NCI-H187 treated with DMSO at 0.1 percent for 48 hours (cell line): ENCODE results near the gene HIPK2.

Source experiments
- DNase-seq: peaks from one replicate; lab custom pipeline; 2025; lab: John Stamatoyannopoulos, UW

The HIPK2 gene

DNA sequence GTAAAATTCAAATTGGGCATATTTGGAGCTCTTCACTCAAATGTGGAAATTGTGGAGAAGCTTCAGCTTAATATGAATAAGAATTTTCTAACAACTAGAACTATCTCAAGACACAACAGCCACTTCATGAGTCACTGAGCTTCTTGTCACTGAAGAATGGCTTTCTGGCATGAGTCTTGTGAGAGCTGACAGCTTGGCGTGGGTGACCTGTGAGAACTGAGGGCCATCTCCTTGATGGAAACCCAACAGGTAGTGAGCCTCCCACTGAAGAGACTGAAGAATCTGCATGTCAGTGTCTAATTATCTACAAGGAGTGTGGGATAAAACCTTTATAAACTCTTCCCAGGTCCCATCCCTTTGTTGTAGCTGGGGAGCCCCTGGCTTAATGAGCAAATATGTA lies 188.3 kb downstream of the HIPK2 start:
- no peak for DNase-seq

GRCh38 chr7:139588632-139589031 lies 189.2 kb downstream of the HIPK2 start:
- DNase-seq = no peak

DNA sequence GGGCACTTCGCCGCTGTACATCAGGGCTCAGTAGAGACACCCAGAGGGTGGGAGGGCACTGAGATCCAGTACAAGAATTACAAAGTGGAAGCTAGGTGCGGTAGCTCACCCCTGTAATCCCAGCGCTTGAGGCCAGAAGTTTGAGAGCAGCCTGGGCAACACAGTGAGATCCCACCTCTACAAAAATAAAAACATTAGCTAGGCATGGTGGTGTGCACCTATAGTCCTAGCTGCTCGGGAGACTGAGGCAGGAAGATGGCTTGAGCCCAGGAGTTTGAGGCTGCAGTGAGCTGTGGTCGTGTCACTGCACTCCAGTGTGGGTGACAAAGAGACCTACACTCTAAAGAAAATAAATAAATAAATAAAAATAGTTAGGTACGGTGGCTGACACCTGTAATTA lies 190.3 kb downstream of the HIPK2 start:
- no peak for DNase-seq

DNA sequence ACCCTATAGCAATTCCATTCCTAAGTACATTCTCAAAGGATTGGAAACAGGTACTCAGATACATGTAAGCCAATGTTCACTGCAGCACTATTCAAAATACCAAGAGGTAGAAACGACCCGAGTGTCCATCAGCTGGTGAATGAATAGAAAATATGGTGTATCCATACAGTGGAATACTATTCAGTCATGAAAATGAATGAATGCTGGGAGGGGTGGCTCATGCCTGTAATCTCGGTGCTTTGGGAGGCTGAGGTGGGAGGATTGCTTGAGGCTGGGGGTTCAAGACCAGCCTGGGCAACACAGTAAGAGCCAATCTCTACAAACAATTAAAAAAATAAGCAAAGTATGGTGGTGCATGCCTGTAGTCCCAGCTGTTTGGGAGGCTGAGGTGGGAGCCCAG lies 191.5 kb downstream of the HIPK2 start:
- DNase-seq = no peak

- no peak for DNase-seq
These were observed 192.8 kb downstream of the HIPK2 start for GRCh38 chr7:139585042-139585441.

GRCh38 chr7:139583826-139584553 lies 193.8 kb downstream of the HIPK2 start:
- no peak for DNase-seq

DNA sequence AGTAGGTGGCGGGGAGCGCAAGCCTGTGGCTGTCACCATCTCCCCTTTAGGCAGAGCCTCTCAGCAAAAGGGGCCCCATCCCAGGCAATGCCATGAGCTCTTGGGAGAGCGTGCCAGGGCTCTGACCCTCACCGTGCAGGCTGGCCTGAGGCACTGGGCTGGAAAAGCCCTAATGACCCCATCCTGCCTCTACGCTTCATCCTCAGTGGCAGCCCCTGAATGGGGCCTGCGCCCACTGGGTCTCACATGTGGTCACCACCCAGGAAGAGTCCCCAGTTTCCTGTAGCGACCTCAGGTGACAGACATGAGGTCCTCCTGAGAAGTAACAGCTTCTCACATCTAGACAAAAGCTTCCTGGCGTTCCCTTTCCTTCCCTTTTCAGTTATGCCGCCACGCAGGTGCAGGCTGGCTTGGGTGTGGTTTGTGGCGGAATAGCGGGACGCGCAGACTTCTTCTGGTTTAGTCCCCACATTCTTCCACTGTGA lies 195.1 kb downstream of the HIPK2 start:
- DNase-seq = no peak

GRCh38 chr7:139582130-139582650 lies 195.6 kb downstream of the HIPK2 start:
- no peak for DNase-seq

DNA sequence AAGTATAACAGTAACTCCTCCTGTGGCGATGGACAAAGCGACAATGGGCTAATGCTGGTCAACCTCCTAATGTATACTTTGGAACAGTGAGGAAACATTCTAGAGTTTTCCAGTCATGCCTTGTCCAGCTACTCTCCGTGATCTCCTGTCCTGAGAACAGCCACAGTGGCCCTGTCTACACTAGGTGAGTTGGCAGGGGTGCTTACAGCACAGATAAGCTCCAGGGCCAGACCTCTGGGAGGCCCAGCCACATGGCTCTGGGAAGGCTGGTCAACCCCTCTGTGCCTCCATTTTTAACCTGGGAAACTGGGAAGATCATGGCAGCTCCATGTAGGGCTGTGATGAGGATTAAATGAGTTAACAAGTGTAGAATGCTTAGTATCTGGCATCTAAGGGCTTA lies 197.4 kb downstream of the HIPK2 start:
- DNase-seq = no peak

GRCh38 chr7:139576179-139576973 lies 201.4 kb downstream of the HIPK2 start:
- DNase-seq = no peak

DNA sequence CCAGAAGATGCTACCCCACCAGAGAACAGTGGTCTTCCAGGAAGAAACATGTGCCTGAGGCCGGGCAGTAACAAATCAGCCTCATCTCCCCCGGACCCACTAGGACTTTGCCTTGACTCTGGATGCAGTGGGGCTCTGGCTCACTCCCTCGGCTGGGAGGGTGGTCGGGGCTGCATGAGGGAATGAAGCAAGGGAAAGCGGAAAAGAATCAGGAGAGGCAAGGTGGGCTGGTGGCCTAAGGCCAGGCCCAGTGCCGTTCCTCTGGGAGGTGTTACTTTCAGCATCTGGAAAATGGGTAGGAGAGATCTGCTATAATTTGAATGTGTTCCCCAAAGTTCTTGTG lies 202.5 kb downstream of the HIPK2 start:
- no peak for DNase-seq

DNA sequence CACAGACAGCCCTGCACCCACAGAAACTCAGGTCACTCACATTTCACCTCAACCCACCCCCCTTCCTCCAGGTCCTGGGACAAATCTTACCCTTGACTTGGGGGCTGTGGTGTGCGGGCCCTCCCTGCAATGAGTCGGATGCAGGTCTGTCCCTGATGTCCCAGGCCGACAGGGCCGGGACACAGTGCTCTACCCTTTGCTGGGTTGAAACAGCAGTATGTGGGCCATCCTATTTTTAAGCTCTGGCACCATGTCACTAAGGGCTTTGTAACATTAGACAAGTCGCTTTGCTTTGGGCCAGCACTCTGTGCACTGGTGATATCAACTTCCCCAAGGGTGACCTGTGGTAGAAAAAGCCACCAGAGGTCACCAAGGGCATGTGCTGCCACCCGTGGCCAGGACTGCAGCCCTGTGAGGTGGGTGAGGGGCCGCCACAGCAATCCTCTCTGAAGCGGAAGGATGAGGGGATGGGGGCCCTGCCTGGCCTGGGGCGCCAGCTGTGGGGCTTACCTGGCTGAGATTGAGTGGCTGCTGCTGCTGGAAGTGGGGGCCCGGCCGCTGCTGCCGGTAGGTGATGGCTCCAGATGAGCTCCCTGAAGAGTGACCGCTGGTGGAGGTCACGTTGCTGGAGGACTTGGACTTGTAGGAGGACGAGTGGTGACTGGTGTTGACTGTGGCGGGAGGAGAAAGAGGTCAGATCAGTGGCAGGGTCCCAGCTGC lies 203.0 kb downstream of the HIPK2 start:
- DNase-seq = no peak

- DNase-seq = no peak
These were observed 203.9 kb downstream of the HIPK2 start for GRCh38 chr7:139573871-139574270.

GRCh38 chr7:139572704-139573385 lies 205.0 kb downstream of the HIPK2 start:
- DNase-seq = no peak

- no peak for DNase-seq
These were observed 205.7 kb downstream of the HIPK2 start for GRCh38 chr7:139572071-139572470.

DNA sequence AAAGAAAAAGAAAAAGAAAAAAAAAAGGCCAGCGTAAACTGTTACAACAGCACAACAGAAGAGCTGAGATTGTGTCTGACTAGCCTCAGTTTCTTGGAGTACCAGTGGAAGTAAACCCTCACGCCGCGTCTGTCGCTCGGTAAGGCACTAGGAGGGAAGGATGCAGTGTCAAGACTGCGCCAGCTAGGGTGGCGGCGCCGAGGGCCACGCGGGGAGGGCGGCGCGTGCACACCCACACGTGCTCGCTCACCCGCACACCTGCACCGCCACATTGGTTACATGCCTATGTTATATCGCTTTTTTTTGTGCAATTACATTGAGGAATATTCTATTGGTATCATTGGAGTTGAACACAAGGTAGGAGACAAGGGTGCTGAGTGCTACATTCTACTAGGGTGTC lies 206.1 kb downstream of the HIPK2 start:
- DNase-seq = no peak

DNA sequence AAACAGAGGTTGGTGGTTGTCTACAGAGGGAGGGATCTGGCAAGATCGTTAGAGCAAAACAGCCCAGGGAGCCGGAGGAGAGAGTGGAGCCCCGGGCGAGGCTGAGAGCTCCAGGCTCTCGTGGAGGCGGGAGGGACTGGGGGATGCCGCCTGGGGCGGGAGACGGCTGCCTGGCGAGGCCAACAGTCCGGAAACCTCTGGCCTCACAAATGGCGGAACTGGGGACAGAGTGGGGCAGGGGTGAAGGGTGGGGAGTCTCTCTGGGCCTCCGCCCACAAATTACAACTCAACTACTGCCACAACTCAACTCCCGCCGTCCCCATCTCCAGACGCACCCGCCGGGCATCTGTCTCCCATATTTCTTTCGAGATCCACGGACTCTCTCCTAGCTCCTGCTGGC lies 206.6 kb downstream of the HIPK2 start:
- no peak for DNase-seq

- DNase-seq = no peak
These were observed 207.2 kb downstream of the HIPK2 start for GRCh38 chr7:139570626-139571025.

- no peak for DNase-seq
These were observed 207.7 kb downstream of the HIPK2 start for GRCh38 chr7:139570119-139570518.

GRCh38 chr7:139568813-139569490 lies 208.8 kb downstream of the HIPK2 start:
- DNase-seq = no peak

GRCh38 chr7:139568346-139568675 lies 209.5 kb downstream of the HIPK2 start:
- DNase-seq = no peak
